HepG2 (cell line): ENCODE measurements around the gene SPI1. TPM values are rescaled to one million over a fixed set of nuclear protein-coding genes. Genes with fewer than 3 reads are reported as not detected.
A peak's percentile ranks its signal among the peaks of the same experiment; 100 is the strongest.

Source experiments
- GABPB1 ChIP-seq: IDR thresholded peaks from 2 replicates; pipeline ENCODE4 v1.6.1; 2016; ENCODE audit warnings: mild to moderate bottlenecking, missing genetic modification reagents, moderate library complexity, missing compliant biosample characterization
- GATAD1 ChIP-seq: IDR thresholded peaks from 2 replicates; pipeline ENCODE4 v1.6.1; 2016; ENCODE audit warnings: missing genetic modification reagents, missing compliant biosample characterization
- HNRNPUL1 ChIP-seq: fragments of 200-400 bp; formaldehyde crosslinking; IDR thresholded peaks from 2 replicates; pipeline ENCODE4 v1.6.1; 2017; ENCODE audit warnings: low read depth, mild to moderate bottlenecking, low read length, moderate library complexity
- MYNN ChIP-seq: sonication (generic); formaldehyde crosslinking; IDR thresholded peaks from 2 replicates; pipeline ENCODE4 v1.4.0; 2020; ENCODE audit warnings: mild to moderate bottlenecking, low read depth, missing genetic modification reagents
- POGZ ChIP-seq: sonication (generic); formaldehyde crosslinking; IDR thresholded peaks from 2 replicates; pipeline ENCODE4 v1.4.0; 2020; ENCODE audit warnings: mild to moderate bottlenecking, missing genetic modification reagents
- SMAD1 ChIP-seq: sonication (generic); formaldehyde crosslinking; IDR thresholded peaks from 2 replicates; pipeline ENCODE4 v1.4.0; 2020; ENCODE audit warnings: missing genetic modification reagents, low read depth, mild to moderate bottlenecking, borderline replicate concordance
- ZNF644 ChIP-seq: IDR thresholded peaks from 2 replicates; pipeline ENCODE4 v1.6.1; 2016; ENCODE audit warnings: low read depth
- ZNF773 ChIP-seq: sonication (generic); formaldehyde crosslinking; IDR thresholded peaks from 2 replicates; pipeline ENCODE4 v1.4.0; 2020; ENCODE audit warnings: missing genetic modification reagents, borderline replicate concordance
- ZSCAN31 ChIP-seq: sonication (generic); formaldehyde crosslinking; IDR thresholded peaks from 2 replicates; pipeline ENCODE4 v1.5.0; 2020; ENCODE audit warnings: low read depth, mild to moderate bottlenecking, missing genetic modification reagents
- polyA plus RNA-seq, 8 experiments: library from polyadenylated mRNA; depleted of rRNA in 3 of 8; stranded (reverse) in 7 of 8; unstranded in 1 of 8; fragments of >200 nt; fragmentation: Illumina TruSeq in 4 of 8; extraction: Trizol in 4 of 8; gene quantifications; 2 replicates each; pipeline versions ENCODE4 v1.2.1 to v1.2.3, GENCODE V29; 2011 to 2016; ENCODE audit warnings: low read depth in 4 of 8, missing spikeins in 1 of 8, mixed read lengths in 1 of 8; ENCODE audit not compliant: insufficient read depth in 1 of 8
- total RNA-seq, 5 experiments: library from RNA; depleted of rRNA; stranded (reverse); fragments of >200 nt; fragmentation: Illumina TruSeq; extraction: Trizol; gene quantifications; 2 replicates each; pipeline ENCODE4 v1.2.3, GENCODE V29; 2016; ENCODE audit warnings: low read depth in 1 of 5
- TF ChIP-seq, protein P1 (sequence below): sonication (generic); formaldehyde crosslinking; IDR thresholded peaks from 2 replicates; pipeline ENCODE4 v1.4.0; 2020; ENCODE audit warnings: mild to moderate bottlenecking, missing genetic modification reagents
- TF ChIP-seq, protein P2 (sequence below): sonication (generic); formaldehyde crosslinking; IDR thresholded peaks from 2 replicates; pipeline ENCODE4 v1.4.0; 2020; ENCODE audit warnings: missing genetic modification reagents, borderline replicate concordance
- TF ChIP-seq, protein P3 (sequence below): sonication (generic); formaldehyde crosslinking; conservative IDR thresholded peaks from 2 replicates; pipeline ENCODE4 v1.8.1; 2023; ENCODE audit warnings: missing genetic modification reagents
- TF ChIP-seq, protein P4 (sequence below): sonication (generic); formaldehyde crosslinking; IDR thresholded peaks from 2 replicates; pipeline ENCODE4 v1.5.0; 2020; ENCODE audit warnings: mild to moderate bottlenecking, missing genetic modification reagents, borderline replicate concordance

Gene SPI1
- total and polyA plus RNA-seq, 2 of the 13 experiments (the other 11 are each of a cell fraction or from before 2014, with no cell fraction given), result not detected

DNA sequence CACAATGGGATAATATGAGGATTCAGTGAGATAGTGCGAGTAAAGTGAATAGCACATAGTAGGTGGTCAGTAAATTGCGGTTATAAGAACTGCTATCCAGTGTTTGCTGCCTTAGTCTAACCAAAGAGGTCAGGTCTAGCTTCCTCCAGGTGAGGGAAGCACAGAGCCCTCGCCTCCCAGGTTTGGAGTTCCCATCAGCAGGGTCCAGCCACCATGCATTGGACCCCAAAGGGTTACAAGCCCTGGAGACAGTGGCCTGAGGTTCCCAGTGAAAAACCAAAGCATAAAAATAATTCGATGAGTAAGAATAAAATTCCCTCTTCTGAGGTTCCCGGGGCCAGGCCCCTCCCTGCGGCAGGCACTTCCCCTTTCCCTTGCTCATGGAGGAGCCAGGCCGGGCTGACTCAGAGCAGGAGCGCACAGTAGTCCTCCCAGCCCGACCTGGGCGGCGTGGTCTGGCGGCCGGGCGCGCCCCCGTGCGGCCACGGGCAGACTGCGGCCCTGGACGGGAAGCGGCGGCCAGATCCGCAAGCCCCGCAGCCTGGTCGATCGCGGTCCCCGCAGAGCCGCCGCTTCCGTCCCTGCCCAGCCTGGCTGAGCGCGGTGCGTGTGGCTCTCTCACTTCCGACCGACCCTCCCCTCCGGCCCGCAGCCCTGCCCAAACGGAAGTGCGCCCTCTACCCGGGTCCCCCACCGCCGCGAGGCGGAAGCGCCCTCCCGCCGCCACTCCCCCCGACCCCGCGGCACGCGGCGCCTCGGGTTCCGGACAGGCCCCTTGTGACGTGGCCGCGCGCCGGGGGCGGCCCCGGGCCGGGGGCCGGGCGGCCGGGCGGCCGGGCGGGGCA is 29.6 kb upstream of the SPI1 start, which contains the start of gene SLC39A13 (continued):
- TF ChIP-seq, protein P1, sequence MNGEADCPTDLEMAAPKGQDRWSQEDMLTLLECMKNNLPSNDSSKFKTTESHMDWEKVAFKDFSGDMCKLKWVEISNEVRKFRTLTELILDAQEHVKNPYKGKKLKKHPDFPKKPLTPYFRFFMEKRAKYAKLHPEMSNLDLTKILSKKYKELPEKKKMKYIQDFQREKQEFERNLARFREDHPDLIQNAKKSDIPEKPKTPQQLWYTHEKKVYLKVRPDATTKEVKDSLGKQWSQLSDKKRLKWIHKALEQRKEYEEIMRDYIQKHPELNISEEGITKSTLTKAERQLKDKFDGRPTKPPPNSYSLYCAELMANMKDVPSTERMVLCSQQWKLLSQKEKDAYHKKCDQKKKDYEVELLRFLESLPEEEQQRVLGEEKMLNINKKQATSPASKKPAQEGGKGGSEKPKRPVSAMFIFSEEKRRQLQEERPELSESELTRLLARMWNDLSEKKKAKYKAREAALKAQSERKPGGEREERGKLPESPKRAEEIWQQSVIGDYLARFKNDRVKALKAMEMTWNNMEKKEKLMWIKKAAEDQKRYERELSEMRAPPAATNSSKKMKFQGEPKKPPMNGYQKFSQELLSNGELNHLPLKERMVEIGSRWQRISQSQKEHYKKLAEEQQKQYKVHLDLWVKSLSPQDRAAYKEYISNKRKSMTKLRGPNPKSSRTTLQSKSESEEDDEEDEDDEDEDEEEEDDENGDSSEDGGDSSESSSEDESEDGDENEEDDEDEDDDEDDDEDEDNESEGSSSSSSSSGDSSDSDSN (CRISPR knock-in tag), result peak; percentile 97
- TF ChIP-seq POGZ (CRISPR knock-in tag), result peak; percentile 81; the same call in 1 of the 2 replicates
- TF ChIP-seq, protein P2, sequence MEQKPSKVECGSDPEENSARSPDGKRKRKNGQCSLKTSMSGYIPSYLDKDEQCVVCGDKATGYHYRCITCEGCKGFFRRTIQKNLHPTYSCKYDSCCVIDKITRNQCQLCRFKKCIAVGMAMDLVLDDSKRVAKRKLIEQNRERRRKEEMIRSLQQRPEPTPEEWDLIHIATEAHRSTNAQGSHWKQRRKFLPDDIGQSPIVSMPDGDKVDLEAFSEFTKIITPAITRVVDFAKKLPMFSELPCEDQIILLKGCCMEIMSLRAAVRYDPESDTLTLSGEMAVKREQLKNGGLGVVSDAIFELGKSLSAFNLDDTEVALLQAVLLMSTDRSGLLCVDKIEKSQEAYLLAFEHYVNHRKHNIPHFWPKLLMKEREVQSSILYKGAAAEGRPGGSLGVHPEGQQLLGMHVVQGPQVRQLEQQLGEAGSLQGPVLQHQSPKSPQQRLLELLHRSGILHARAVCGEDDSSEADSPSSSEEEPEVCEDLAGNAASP (CRISPR knock-in tag), result peak; percentile 48; the same call in 1 of the 2 replicates
- TF ChIP-seq MYNN (CRISPR knock-in tag), result no peak
- TF ChIP-seq HNRNPUL1, result no peak
- TF ChIP-seq GABPB1, result peak; percentile 94
- TF ChIP-seq, protein P3, sequence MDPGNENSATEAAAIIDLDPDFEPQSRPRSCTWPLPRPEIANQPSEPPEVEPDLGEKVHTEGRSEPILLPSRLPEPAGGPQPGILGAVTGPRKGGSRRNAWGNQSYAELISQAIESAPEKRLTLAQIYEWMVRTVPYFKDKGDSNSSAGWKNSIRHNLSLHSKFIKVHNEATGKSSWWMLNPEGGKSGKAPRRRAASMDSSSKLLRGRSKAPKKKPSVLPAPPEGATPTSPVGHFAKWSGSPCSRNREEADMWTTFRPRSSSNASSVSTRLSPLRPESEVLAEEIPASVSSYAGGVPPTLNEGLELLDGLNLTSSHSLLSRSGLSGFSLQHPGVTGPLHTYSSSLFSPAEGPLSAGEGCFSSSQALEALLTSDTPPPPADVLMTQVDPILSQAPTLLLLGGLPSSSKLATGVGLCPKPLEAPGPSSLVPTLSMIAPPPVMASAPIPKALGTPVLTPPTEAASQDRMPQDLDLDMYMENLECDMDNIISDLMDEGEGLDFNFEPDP, result no peak
- TF ChIP-seq, protein P4, sequence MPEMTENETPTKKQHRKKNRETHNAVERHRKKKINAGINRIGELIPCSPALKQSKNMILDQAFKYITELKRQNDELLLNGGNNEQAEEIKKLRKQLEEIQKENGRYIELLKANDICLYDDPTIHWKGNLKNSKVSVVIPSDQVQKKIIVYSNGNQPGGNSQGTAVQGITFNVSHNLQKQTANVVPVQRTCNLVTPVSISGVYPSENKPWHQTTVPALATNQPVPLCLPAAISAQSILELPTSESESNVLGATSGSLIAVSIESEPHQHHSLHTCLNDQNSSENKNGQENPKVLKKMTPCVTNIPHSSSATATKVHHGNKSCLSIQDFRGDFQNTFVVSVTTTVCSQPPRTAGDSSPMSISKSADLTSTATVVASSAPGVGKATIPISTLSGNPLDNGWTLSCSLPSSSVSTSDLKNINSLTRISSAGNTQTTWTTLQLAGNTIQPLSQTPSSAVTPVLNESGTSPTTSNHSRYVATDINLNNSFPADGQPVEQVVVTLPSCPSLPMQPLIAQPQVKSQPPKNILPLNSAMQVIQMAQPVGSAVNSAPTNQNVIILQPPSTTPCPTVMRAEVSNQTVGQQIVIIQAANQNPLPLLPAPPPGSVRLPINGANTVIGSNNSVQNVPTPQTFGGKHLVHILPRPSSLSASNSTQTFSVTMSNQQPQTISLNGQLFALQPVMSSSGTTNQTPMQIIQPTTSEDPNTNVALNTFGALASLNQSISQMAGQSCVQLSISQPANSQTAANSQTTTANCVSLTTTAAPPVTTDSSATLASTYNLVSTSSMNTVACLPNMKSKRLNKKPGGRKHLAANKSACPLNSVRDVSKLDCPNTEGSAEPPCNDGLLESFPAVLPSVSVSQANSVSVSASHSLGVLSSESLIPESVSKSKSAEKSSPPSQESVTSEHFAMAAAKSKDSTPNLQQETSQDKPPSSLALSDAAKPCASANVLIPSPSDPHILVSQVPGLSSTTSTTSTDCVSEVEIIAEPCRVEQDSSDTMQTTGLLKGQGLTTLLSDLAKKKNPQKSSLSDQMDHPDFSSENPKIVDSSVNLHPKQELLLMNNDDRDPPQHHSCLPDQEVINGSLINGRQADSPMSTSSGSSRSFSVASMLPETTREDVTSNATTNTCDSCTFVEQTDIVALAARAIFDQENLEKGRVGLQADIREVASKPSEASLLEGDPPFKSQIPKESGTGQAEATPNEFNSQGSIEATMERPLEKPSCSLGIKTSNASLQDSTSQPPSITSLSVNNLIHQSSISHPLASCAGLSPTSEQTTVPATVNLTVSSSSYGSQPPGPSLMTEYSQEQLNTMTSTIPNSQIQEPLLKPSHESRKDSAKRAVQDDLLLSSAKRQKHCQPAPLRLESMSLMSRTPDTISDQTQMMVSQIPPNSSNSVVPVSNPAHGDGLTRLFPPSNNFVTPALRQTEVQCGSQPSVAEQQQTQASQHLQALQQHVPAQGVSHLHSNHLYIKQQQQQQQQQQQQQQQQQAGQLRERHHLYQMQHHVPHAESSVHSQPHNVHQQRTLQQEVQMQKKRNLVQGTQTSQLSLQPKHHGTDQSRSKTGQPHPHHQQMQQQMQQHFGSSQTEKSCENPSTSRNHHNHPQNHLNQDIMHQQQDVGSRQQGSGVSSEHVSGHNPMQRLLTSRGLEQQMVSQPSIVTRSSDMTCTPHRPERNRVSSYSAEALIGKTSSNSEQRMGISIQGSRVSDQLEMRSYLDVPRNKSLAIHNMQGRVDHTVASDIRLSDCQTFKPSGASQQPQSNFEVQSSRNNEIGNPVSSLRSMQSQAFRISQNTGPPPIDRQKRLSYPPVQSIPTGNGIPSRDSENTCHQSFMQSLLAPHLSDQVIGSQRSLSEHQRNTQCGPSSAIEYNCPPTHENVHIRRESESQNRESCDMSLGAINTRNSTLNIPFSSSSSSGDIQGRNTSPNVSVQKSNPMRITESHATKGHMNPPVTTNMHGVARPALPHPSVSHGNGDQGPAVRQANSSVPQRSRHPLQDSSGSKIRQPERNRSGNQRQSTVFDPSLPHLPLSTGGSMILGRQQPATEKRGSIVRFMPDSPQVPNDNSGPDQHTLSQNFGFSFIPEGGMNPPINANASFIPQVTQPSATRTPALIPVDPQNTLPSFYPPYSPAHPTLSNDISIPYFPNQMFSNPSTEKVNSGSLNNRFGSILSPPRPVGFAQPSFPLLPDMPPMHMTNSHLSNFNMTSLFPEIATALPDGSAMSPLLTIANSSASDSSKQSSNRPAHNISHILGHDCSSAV, result 0 out of 2 replicates have a peak, but pooled peaks have one; percentile 68
- peak; percentile 47; the same call in 1 of the 2 replicates for TF ChIP-seq ZNF773
- TF ChIP-seq GATAD1 (CRISPR knock-in tag), result peak; percentile 90
- peak; percentile 68 for TF ChIP-seq SMAD1 (CRISPR knock-in tag)
- TF ChIP-seq ZSCAN31 (CRISPR knock-in tag), result peak; percentile 71; the same call in 1 of the 2 replicates
- no peak for TF ChIP-seq ZNF644 (CRISPR knock-in tag)
